Neural crest cell (in vitro differentiated cells): ENCODE results near the gene IFI27L1. TPM values are rescaled to one million over a fixed set of nuclear protein-coding genes. Genes with fewer than 3 reads are reported as not detected.

Source experiments
- DNase-seq: peaks from one replicate; pipeline ENCODE4 v3.0.0; 2021; ENCODE audit warnings: low read depth, mixed read lengths, low spot score
- H3K27ac Mint-ChIP-seq: one replicate; pipeline ENCODE4 v1.8.0; 2021; ENCODE audit warnings: mild to moderate bottlenecking, mixed read lengths; ENCODE audit not compliant: unreplicated experiment
- H3K27me3 Mint-ChIP-seq: 2 replicates; pipeline ENCODE4 v1.8.0; 2021; ENCODE audit warnings: low read depth, mild to moderate bottlenecking, mixed read lengths
- H3K36me3 Mint-ChIP-seq: 2 replicates; pipeline ENCODE4 v1.8.0; 2021; ENCODE audit warnings: low read depth, mild to moderate bottlenecking, mixed read lengths
- H3K4me1 Mint-ChIP-seq: 2 replicates; pipeline ENCODE4 v1.8.0; 2021; ENCODE audit warnings: mixed read lengths
- H3K4me3 Mint-ChIP-seq: one replicate; pipeline ENCODE4 v1.8.0; 2021; ENCODE audit warnings: mild to moderate bottlenecking, mixed read lengths
- H3K9me3 Mint-ChIP-seq: 2 replicates; pipeline ENCODE4 v1.8.0; 2021; ENCODE audit warnings: mixed read lengths
- total RNA-seq: library from RNA; stranded (reverse); gene quantifications from 2 replicates; pipeline ENCODE4 v1.2.1, GENCODE V29; 2021
- TF ChIP-seq, protein P1 (sequence below): fragments of 200-600 bp; sonication (generic); conservative IDR thresholded peaks from 2 replicates; pipeline ENCODE4 v1.5.0; 2021; ENCODE audit warnings: antibody characterized with exemption, mild to moderate bottlenecking

The IFI27L1 gene
- total RNA-seq, 1 donor from 2014 or later = 39.7 TPM

DNA sequence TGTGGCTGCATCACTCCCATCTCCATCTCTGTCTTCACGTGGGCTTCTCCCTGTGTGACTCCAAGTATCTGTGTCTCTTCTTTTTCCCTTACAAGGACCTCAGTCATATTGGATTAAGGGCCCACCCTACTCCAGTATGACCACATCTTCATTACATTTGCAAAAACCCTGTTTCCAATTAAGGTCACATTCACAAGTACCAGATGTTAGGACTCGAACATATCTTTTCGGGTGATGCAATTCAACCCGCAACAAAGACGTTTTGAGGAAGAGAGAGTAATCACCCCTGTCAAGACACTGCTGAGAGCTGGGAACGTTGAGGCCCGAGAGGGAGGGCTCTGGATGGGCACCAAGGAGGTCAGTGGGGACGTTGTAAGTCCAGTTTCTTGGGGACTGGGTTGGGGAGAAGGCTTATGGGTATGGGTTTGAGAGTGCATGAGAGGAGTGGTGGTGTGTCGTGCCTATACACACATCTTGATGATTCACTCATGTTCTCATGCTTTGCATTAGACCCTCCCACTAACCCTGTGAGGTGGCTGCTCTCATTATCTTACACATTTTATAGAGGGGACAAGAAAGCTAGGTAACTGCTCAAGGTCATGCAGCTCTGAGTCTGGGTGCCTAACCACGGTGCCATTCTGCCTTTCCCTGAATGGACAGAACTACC lies 17.3 kb downstream of the IFI27L1 start:
- no peak overlapping the region for H3K4me3 Mint-ChIP-seq

DNA sequence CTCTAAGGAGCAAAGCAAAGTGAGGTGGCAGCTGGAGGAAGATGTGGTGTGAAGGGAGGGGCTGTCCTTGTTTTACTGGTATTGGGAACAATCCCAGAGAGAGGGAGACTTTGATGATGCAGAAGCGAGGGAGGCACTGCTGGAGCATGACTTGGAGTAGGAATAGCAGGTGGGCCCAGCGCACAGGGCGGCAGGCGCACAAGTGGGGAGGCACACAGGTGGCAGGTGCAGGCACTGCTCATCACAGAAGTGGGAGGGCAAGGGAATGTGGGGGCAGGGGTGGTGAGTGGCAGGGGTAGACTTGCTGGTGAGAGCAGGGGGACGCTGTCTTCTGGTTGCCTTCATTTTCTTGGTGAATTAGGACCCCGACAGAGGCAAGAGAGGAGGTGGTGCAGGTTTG lies 17.9 kb downstream of the IFI27L1 start:
- Mint-ChIP-seq H3K27me3 (no peaks in the 10 kb centered on the region), H3K4me3 (no peak overlapping the region), H3K27ac (peak overlapping the region; percentile 16), H3K4me1 (no peaks in the 10 kb centered on the region), H3K9me3 (no peaks in the 10 kb centered on the region), H3K36me3 (peaks cover 9% of the 10 kb centered on the region)
- no peak for DNase-seq
- TF ChIP-seq, protein P1, sequence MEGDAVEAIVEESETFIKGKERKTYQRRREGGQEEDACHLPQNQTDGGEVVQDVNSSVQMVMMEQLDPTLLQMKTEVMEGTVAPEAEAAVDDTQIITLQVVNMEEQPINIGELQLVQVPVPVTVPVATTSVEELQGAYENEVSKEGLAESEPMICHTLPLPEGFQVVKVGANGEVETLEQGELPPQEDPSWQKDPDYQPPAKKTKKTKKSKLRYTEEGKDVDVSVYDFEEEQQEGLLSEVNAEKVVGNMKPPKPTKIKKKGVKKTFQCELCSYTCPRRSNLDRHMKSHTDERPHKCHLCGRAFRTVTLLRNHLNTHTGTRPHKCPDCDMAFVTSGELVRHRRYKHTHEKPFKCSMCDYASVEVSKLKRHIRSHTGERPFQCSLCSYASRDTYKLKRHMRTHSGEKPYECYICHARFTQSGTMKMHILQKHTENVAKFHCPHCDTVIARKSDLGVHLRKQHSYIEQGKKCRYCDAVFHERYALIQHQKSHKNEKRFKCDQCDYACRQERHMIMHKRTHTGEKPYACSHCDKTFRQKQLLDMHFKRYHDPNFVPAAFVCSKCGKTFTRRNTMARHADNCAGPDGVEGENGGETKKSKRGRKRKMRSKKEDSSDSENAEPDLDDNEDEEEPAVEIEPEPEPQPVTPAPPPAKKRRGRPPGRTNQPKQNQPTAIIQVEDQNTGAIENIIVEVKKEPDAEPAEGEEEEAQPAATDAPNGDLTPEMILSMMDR = no peak

More for the DNA sequence above, 17.3 kb downstream of the IFI27L1 start:
- peak overlapping the region; percentile 16 for H3K27ac Mint-ChIP-seq
- no peaks in the 10 kb centered on the region for H3K9me3 Mint-ChIP-seq
- H3K27me3 Mint-ChIP-seq = no peaks in the 10 kb centered on the region
- DNase-seq = no peak
- H3K36me3 Mint-ChIP-seq = peaks cover 9% of the 10 kb centered on the region
- TF ChIP-seq, protein P1 = no peak
- no peaks in the 10 kb centered on the region for H3K4me1 Mint-ChIP-seq

DNA sequence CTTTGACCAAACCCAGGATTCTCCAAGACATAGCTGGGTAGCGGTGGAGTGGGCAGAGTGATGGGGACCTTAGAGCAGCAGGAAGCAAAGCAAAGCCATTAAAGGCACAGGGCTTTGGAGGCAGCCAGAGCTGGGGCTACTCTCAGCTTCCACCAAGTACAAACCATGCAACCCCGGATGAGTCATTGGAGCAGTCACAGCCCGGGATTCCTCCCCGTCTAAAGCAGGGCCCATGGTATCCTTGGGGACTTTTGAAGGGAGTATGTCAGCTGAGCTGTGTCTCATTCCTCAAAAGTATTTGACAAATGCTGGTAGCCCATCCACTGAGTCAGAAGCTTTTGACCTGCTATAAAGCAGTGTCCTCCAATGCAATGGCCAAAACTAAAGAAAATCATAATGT lies 19.7 kb downstream of the IFI27L1 start:
- Mint-ChIP-seq H3K27ac (no peak overlapping the region), H3K9me3 (no peaks in the 10 kb centered on the region), H3K36me3 (peaks cover 9% of the 10 kb centered on the region), H3K27me3 (no peaks in the 10 kb centered on the region), H3K4me3 (no peak overlapping the region), H3K4me1 (no peaks in the 10 kb centered on the region)
- TF ChIP-seq, protein P1 = no peak
- DNase-seq = no peak

DNA sequence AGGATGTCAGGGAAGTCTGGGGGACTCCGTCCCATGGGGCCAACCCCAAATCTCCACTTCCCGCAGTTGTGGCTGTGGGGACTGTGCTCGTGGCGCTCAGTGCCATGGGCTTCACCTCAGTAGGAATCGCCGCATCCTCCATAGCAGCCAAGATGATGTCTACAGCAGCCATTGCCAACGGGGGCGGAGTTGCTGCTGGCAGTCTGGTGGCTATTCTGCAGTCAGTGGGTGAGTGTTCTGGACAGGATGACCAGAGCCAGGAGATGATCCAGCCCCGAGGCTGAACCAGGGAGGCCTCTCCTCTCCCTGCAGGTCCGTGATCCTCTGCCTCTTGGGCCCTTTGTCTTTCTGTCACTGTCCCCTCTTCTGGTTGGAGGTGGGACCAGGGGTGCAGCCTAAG lies 20.6 kb downstream of the IFI27L1 start:
- Mint-ChIP-seq H3K4me1 (no peaks in the 10 kb centered on the region), H3K27me3 (no peaks in the 10 kb centered on the region), H3K36me3 (peaks cover 9% of the 10 kb centered on the region), H3K9me3 (no peaks in the 10 kb centered on the region), H3K27ac (peak overlapping the region; percentile 27), H3K4me3 (no peak overlapping the region)
- no peak for DNase-seq
- TF ChIP-seq, protein P1 = no peak

DNA sequence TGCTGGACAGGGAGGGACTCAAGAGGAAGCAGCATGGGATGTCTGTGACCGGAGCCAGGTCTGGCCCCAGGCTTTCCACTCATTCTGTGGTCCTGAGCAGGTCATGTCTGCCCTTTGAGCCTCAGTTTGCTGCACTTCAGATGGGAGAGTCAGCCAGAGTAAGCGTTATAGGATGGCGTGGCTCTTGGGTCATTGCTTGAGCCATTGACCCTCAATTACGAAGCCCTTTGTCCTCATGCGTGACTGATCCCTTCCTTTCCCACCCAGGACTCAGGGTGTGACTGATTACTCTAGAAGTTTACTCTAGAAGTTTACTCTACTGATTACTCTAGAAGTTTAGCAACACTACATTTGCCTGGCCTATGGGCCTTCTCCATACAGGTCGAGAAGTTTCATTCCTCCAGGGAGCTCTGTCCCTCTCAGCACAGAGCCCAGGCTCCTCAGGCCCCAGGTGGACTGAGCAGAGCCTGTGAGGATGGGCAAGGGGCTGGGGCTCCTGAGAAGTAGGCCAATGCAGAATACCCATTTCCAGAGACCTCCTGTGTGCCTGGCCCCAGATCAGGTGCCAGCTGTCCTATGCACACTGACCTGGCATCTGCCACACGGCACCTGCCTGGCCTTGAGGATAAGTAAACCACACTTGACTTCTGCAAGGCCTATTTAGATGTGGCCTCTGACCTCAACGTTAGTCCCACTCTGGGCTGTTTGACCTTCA lies 21.8 kb downstream of the IFI27L1 start:
- H3K27ac Mint-ChIP-seq = no peak overlapping the region
- no peak overlapping the region for H3K4me3 Mint-ChIP-seq
- no peaks in the 10 kb centered on the region for H3K9me3 Mint-ChIP-seq
- TF ChIP-seq, protein P1 = no peak
- no peaks in the 10 kb centered on the region for H3K27me3 Mint-ChIP-seq
- no peak for DNase-seq
- H3K4me1 Mint-ChIP-seq = no peaks in the 10 kb centered on the region
- peaks cover 11% of the 10 kb centered on the region for H3K36me3 Mint-ChIP-seq
